HepG2 (cell line): ENCODE data around the gene ANXA6. TPM values are rescaled to one million over a fixed set of nuclear protein-coding genes. Genes with fewer than 3 reads are reported as not detected.

Experiments
- ATF1 ChIP-seq: IDR thresholded peaks from 2 replicates; pipeline ENCODE4 v1.6.1; 2016; ENCODE audit warnings: mild to moderate bottlenecking, control low read depth
- BCL6 ChIP-seq: IDR thresholded peaks from 2 replicates; pipeline ENCODE4 v1.6.1; 2016; ENCODE audit warnings: missing genetic modification reagents, missing compliant biosample characterization
- BRCA1 ChIP-seq: sonication (generic); formaldehyde crosslinking; IDR thresholded peaks from 2 replicates; pipeline ENCODE4 v1.4.0; 2020; ENCODE audit warnings: missing genetic modification reagents
- ESRRA ChIP-seq: sonication (generic); formaldehyde crosslinking; IDR thresholded peaks from 2 replicates; pipeline ENCODE4 v1.5.1; 2020; ENCODE audit warnings: mild to moderate bottlenecking, low read depth, missing genetic modification reagents
- MLLT10 ChIP-seq: sonication (generic); formaldehyde crosslinking; IDR thresholded peaks from 2 replicates; pipeline ENCODE4 v1.4.0; 2020; ENCODE audit warnings: missing genetic modification reagents
- MTF2 ChIP-seq: sonication (generic); formaldehyde crosslinking; IDR thresholded peaks from 2 replicates; pipeline ENCODE4 v1.5.0; 2020; ENCODE audit warnings: missing genetic modification reagents, borderline replicate concordance
- NR2F2 ChIP-seq: IDR thresholded peaks from 2 replicates; pipeline ENCODE4 v1.6.1; 2012; ENCODE audit warnings: low read depth, inconsistent platforms, borderline replicate concordance
- RORA ChIP-seq: sonication (generic); formaldehyde crosslinking; IDR thresholded peaks from 2 replicates; pipeline ENCODE4 v1.5.0; 2020; ENCODE audit warnings: mild to moderate bottlenecking, missing genetic modification reagents, moderate library complexity
- ZEB1 ChIP-seq: IDR thresholded peaks from 2 replicates; pipeline ENCODE4 v1.6.1; 2012; ENCODE audit warnings: mild to moderate bottlenecking, low read depth, inconsistent platforms; ENCODE audit not compliant: insufficient replicate concordance
- ZKSCAN8 ChIP-seq: IDR thresholded peaks from 2 replicates; pipeline ENCODE4 v1.6.1; 2016; ENCODE audit warnings: borderline replicate concordance, missing genetic modification reagents, missing compliant biosample characterization
- ZMYM4 ChIP-seq: sonication (generic); formaldehyde crosslinking; IDR thresholded peaks from 2 replicates; pipeline ENCODE4 v1.8.1; 2023; ENCODE audit warnings: mild to moderate bottlenecking, missing genetic modification reagents
- ZNF101 ChIP-seq: sonication (generic); formaldehyde crosslinking; IDR thresholded peaks from 2 replicates; pipeline ENCODE4 v1.4.0; 2020; ENCODE audit warnings: mild to moderate bottlenecking, low read depth, missing genetic modification reagents, borderline replicate concordance
- ZNF138 ChIP-seq: sonication (generic); formaldehyde crosslinking; IDR thresholded peaks from 2 replicates; pipeline ENCODE4 v1.5.0; 2020; ENCODE audit warnings: mild to moderate bottlenecking, low read depth, missing genetic modification reagents
- ZNF562 ChIP-seq: sonication (generic); formaldehyde crosslinking; IDR thresholded peaks from 2 replicates; pipeline ENCODE4 v1.8.0; 2022; ENCODE audit warnings: missing genetic modification reagents, borderline replicate concordance
- ZNF567 ChIP-seq: sonication (generic); formaldehyde crosslinking; IDR thresholded peaks from 2 replicates; pipeline ENCODE4 v1.8.1; 2023; ENCODE audit warnings: mild to moderate bottlenecking, missing genetic modification reagents, borderline replicate concordance
- ZNF629 ChIP-seq: sonication (generic); formaldehyde crosslinking; conservative IDR thresholded peaks from 2 replicates; pipeline ENCODE4 v1.5.0; 2020; ENCODE audit warnings: missing genetic modification reagents
- ZNF747 ChIP-seq: sonication (generic); formaldehyde crosslinking; IDR thresholded peaks from 2 replicates; pipeline ENCODE4 v1.8.1; 2023; ENCODE audit warnings: missing genetic modification reagents, mild to moderate bottlenecking, borderline replicate concordance
- polyA plus RNA-seq, 8 experiments: library from polyadenylated mRNA; depleted of rRNA in 3 of 8; stranded (reverse) in 7 of 8; unstranded in 1 of 8; fragments of >200 nt; fragmentation: Illumina TruSeq in 4 of 8; extraction: Trizol in 4 of 8; gene quantifications; 2 replicates each; pipeline versions ENCODE4 v1.2.1 to v1.2.3, GENCODE V29; 2011 to 2016; ENCODE audit warnings: low read depth in 4 of 8, missing spikeins in 1 of 8, mixed read lengths in 1 of 8; ENCODE audit not compliant: insufficient read depth in 1 of 8
- total RNA-seq, 5 experiments: library from RNA; depleted of rRNA; stranded (reverse); fragments of >200 nt; fragmentation: Illumina TruSeq; extraction: Trizol; gene quantifications; 2 replicates each; pipeline ENCODE4 v1.2.3, GENCODE V29; 2016; ENCODE audit warnings: low read depth in 1 of 5
- TF ChIP-seq, protein P1 (sequence below): IDR thresholded peaks from 2 replicates; pipeline ENCODE4 v1.6.1; 2016; ENCODE audit warnings: mild to moderate bottlenecking
- TF ChIP-seq, protein P2 (sequence below): IDR thresholded peaks from 2 replicates; pipeline ENCODE4 v1.6.1; 2016; ENCODE audit warnings: low read depth, control low read depth
- TF ChIP-seq, protein P3 (sequence below): sonication (generic); formaldehyde crosslinking; IDR thresholded peaks from 2 replicates; pipeline ENCODE4 v1.4.0; 2020; ENCODE audit warnings: low read depth, mild to moderate bottlenecking, missing genetic modification reagents
- TF ChIP-seq, protein P4 (sequence below): sonication (generic); formaldehyde crosslinking; IDR thresholded peaks from 2 replicates; pipeline ENCODE4 v1.5.1; 2020; ENCODE audit warnings: mild to moderate bottlenecking, moderate library complexity, missing genetic modification reagents
- TF ChIP-seq, protein P5 (sequence below): sonication (generic); formaldehyde crosslinking; IDR thresholded peaks from 2 replicates; pipeline ENCODE4 v1.4.0; 2020; ENCODE audit warnings: missing genetic modification reagents, mild to moderate bottlenecking, borderline replicate concordance

ANXA6 gene
- total and polyA plus RNA-seq, 2 of the 13 experiments (the other 11 are each of a cell fraction or from before 2014, with no cell fraction given): 103 to 125 TPM

DNA sequence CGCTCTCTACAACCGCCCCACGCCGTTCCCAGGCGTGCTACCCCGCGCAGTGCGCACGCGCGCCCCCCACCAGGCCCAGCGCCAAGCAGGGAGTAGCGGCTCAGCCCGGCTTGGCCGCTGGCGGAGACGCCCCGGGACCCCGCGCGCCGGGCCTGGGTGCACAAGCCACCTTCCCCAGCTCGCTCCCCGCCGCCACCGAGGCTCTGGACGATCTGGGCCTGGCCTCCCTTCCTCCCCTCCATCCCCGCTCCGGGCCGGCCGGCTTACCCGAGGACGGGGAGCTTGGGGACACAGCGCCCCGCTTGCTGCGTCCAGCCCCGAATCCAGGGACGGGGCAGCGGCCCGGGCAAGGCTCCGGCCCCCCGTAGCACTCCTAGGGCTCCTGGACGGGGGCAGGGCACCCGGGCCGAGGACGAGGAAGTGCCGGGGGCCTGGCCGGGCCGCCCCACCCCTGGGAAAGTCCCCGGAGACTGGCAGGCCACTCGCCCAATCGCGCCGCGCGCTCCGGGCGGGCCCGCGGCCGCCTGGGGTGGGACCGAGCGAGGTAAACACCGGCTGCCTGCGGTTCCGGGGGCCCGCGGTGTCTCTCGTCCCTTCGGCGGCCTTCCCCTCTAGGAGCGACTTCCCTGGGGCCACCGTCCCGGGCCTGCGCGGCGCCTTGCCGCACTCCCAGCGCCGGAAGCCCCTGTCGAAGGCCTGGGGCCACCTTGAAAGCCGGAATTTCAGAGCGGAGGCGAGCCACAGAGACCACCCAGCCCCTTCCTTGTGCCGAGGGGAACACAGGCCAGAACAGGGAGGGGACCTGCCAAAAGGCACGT, 76.8 kb downstream of the ANXA6 start, which contains the start of gene TNIP1 (continued):
- TF ChIP-seq MTF2 (CRISPR knock-in tag) (peak; percentile 67; the same call in 1 of the 2 replicates), ZNF138 (CRISPR knock-in tag) (0 out of 2 replicates have a peak, but pooled peaks have one; percentile 27), ZNF101 (CRISPR knock-in tag) (no peak), BCL6 (CRISPR knock-in tag) (0 out of 2 replicates have a peak, but pooled peaks have one; percentile 33), ZNF747 (CRISPR knock-in tag) (peak; percentile 53; the same call in 1 of the 2 replicates), ZNF567 (CRISPR knock-in tag) (0 out of 2 replicates have a peak, but pooled peaks have one; percentile 48), ZEB1 (peak; percentile 42), RORA (CRISPR knock-in tag) (no peak), ZNF629 (CRISPR knock-in tag) (0 out of 2 replicates have a peak, but pooled peaks have one; percentile 13), ATF1 (CRISPR knock-in tag) (no peak), ZKSCAN8 (CRISPR knock-in tag) (no peak), ESRRA (CRISPR knock-in tag) (peak; percentile 23; the same call in 1 of the 2 replicates), MLLT10 (CRISPR knock-in tag) (no peak), NR2F2 (peak; percentile 43; the same call in 1 of the 2 replicates), BRCA1 (CRISPR knock-in tag) (0 out of 2 replicates have a peak, but pooled peaks have one; percentile 52), ZMYM4 (peak; percentile 32; the same call in 1 of the 2 replicates), ZNF562 (CRISPR knock-in tag) (no peak)
- TF ChIP-seq, protein P1, sequence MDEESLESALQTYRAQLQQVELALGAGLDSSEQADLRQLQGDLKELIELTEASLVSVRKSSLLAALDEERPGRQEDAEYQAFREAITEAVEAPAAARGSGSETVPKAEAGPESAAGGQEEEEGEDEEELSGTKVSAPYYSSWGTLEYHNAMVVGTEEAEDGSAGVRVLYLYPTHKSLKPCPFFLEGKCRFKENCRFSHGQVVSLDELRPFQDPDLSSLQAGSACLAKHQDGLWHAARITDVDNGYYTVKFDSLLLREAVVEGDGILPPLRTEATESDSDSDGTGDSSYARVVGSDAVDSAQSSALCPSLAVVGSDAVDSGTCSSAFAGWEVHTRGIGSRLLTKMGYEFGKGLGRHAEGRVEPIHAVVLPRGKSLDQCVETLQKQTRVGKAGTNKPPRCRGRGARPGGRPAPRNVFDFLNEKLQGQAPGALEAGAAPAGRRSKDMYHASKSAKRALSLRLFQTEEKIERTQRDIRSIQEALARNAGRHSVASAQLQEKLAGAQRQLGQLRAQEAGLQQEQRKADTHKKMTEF (CRISPR knock-in tag): peak; percentile 95
- TF ChIP-seq, protein P2, sequence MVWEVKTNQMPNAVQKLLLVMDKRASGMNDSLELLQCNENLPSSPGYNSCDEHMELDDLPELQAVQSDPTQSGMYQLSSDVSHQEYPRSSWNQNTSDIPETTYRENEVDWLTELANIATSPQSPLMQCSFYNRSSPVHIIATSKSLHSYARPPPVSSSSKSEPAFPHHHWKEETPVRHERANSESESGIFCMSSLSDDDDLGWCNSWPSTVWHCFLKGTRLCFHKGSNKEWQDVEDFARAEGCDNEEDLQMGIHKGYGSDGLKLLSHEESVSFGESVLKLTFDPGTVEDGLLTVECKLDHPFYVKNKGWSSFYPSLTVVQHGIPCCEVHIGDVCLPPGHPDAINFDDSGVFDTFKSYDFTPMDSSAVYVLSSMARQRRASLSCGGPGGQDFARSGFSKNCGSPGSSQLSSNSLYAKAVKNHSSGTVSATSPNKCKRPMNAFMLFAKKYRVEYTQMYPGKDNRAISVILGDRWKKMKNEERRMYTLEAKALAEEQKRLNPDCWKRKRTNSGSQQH (CRISPR knock-in tag): peak; percentile 85
- TF ChIP-seq, protein P3, sequence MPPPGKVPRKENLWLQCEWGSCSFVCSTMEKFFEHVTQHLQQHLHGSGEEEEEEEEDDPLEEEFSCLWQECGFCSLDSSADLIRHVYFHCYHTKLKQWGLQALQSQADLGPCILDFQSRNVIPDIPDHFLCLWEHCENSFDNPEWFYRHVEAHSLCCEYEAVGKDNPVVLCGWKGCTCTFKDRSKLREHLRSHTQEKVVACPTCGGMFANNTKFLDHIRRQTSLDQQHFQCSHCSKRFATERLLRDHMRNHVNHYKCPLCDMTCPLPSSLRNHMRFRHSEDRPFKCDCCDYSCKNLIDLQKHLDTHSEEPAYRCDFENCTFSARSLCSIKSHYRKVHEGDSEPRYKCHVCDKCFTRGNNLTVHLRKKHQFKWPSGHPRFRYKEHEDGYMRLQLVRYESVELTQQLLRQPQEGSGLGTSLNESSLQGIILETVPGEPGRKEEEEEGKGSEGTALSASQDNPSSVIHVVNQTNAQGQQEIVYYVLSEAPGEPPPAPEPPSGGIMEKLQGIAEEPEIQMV (CRISPR knock-in tag): 0 out of 2 replicates have a peak, but pooled peaks have one; percentile 68
- TF ChIP-seq, protein P4, sequence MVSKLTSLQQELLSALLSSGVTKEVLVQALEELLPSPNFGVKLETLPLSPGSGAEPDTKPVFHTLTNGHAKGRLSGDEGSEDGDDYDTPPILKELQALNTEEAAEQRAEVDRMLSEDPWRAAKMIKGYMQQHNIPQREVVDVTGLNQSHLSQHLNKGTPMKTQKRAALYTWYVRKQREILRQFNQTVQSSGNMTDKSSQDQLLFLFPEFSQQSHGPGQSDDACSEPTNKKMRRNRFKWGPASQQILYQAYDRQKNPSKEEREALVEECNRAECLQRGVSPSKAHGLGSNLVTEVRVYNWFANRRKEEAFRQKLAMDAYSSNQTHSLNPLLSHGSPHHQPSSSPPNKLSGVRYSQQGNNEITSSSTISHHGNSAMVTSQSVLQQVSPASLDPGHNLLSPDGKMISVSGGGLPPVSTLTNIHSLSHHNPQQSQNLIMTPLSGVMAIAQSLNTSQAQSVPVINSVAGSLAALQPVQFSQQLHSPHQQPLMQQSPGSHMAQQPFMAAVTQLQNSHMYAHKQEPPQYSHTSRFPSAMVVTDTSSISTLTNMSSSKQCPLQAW (CRISPR knock-in tag): peak; percentile 78
- TF ChIP-seq, protein P5, sequence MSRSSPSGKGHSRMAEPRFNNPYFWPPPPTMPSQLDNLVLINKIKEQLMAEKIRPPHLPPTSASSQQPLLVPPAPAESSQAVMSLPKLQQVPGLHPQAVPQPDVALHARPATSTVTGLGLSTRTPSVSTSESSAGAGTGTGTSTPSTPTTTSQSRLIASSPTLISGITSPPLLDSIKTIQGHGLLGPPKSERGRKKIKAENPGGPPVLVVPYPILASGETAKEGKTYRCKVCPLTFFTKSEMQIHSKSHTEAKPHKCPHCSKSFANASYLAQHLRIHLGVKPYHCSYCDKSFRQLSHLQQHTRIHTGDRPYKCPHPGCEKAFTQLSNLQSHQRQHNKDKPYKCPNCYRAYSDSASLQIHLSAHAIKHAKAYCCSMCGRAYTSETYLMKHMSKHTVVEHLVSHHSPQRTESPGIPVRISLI (CRISPR knock-in tag): peak; percentile 51; the same call in 1 of the 2 replicates
